Sigmoid colon (tissue), 7 donors: ENCODE measurements around the gene ASAP2. TPM values are rescaled to one million over a fixed set of nuclear protein-coding genes. Genes with fewer than 3 reads are reported as not detected.

Source experiments
- DNase-seq: peaks from one replicate; pipeline ENCODE4 v3.0.0-alpha.2; 2019
- H3K27ac ChIP-seq, 4 donors: fragments of 200-600 bp; sonication (generic); one replicate each; pipeline ENCODE4 v1.5.1; 2016 to 2019; ENCODE audit warnings: mild to moderate bottlenecking in 1 of 4
- H3K27me3 ChIP-seq, 3 donors: fragments of 200-600 bp; sonication (generic); one replicate each; pipeline ENCODE4 v1.5.1; 2019; ENCODE audit warnings: mild to moderate bottlenecking in 1 of 3
- H3K36me3 ChIP-seq, 4 donors: fragments of 200-600 bp; sonication (generic); one replicate each; pipeline ENCODE4 v1.5.1; 2016 to 2019
- H3K4me1 ChIP-seq, 4 donors: fragments of 200-600 bp; sonication (generic); one replicate each; pipeline ENCODE4 v1.5.1; 2017 to 2019
- H3K4me3 ChIP-seq, 4 donors: fragments of 200-600 bp; sonication (generic); one replicate each; pipeline ENCODE4 v1.5.1; 2017 to 2019; ENCODE audit warnings: mild to moderate bottlenecking in 2 of 4, moderate library complexity in 1 of 4
- H3K9me3 ChIP-seq, 4 donors: fragments of 200-600 bp in 3 of 4; sonication (generic) in 3 of 4; one replicate each; pipeline versions ENCODE4 v1.5.1 to v1.6.1; 2013 to 2019
- EP300 ChIP-seq, 4 donors: sonication (generic); formaldehyde crosslinking; IDR thresholded peaks; one replicate each; pipeline ENCODE4 v1.6.1; 2017; ENCODE audit warnings: antibody characterized with exemption in 4 of 4
- POLR2A ChIP-seq, 2 donors: fragments of 450-650 bp; IDR thresholded peaks; one replicate each; pipeline ENCODE4 v1.6.1; 2016; ENCODE audit warnings: antibody characterized with exemption in 2 of 2, mild to moderate bottlenecking in 2 of 2, moderate library complexity in 2 of 2
- POLR2AphosphoS5 ChIP-seq, 4 donors: sonication (generic); formaldehyde crosslinking; IDR thresholded peaks; one replicate each; pipeline ENCODE4 v1.6.1; 2017; ENCODE audit warnings: antibody characterized with exemption in 4 of 4
- WGBS, 2 donors: extraction: QIAGEN DNeasy Blood & Tissue Kit; methylation state at CpG; one replicate each; pipeline ENCODE4 v1.1.7; 2013; 5-methylcytosine and 5-hydroxymethylcytosine counted together
- intact Hi-C: fragments of 100-400 bp; cut with DNase I; formaldehyde crosslinking; loops from one replicate; pipeline ENCODE4 v1.15.1; 2023
- polyA plus RNA-seq, 3 donors: library from polyadenylated mRNA; stranded (reverse); fragments of 200-250 nt; gene quantifications; one replicate each; pipeline ENCODE4 v1.2.3, GENCODE V29; 2013
- total RNA-seq, 4 donors: library from RNA; depleted of rRNA; stranded (reverse); fragments of >200 nt; gene quantifications; one replicate each; pipeline ENCODE4 v1.1.0, GENCODE V29; 2016
- TF ChIP-seq, protein P1 (sequence below), 4 experiments: fragments of 450-650 bp in 3 of 4; fragments of 200-600 bp in 1 of 4; IDR thresholded peaks; one replicate each; pipeline ENCODE4 v1.5.1; 2016 to 2019; ENCODE audit warnings: antibody characterized with exemption in 4 of 4, mild to moderate bottlenecking in 3 of 4, moderate library complexity in 2 of 4
- donor health status: healthy with polysubstance abuse.
- donor health status: Bipolar disorder and iron deficiency.
- donor health status: healthy.

Gene ASAP2
- total and polyA plus RNA-seq, 7 donors = 15.1 to 56.5 (median 25.8) TPM

DNA sequence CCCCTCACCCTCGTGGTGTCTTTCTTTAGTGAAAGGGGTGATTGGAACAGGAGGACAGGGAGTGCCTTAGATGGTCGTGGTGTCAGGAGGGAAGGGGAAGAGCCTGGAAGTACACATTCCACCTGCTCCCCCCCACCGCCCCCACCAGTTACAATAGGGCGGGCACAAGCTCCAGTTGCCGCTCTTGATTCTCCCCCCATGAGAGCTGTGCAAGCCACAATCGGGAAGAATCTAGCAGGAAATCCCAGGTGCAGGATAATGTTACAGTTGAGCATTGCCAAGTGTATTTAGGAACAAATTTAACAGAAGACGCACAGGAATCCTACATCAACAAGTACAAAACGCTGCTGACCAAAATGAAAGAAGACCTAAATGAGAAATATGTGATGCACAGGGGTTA is 73.6 kb downstream of the ASAP2 start:
- 79 to 80% methylated on average over 8 of the region's 8 CpGs for WGBS, 2 donors
- peaks cover 0 to 49% (median 9%) of the 10 kb centered on the region in 4 donors for H3K4me1 ChIP-seq

DNA sequence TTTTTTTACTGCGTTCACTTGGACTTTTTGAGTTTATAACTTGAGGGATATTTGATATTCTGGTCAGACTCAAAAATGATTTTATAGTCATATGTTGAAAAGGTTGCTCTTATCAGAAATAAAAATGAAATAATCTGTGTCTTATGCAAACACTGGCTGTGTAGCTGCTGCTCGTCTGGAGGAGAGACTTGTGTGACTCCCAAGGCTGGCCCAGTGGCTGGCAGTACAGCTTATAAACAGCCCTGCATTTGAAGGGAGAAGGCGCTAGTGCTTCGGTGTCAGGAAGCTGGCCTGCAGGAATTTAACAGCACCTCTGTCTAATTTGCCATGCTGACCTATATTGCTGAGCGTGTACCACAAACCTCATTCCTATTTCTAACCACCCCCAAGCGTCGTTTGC is 74.5 kb downstream of the ASAP2 start:
- DNase-seq = no peak
- Histone ChIP-seq H3K9me3 (no peaks in the 10 kb centered on the region), H3K27ac (no peak overlapping the region), H3K4me3 (no peak overlapping the region), H3K4me1 (peaks cover 0 to 45% (median 11%) of the 10 kb centered on the region in 4 donors), H3K36me3 (peaks cover 0 to 11% (median 2%) of the 10 kb centered on the region in 4 donors), H3K27me3 (no peaks in the 10 kb centered on the region)
- WGBS, 2 donors = 72 to 84% methylated on average over 7 of the region's 7 CpGs
- intact Hi-C loops = no loop called here
- TF ChIP-seq POLR2A (IDR thresholded peaks at IDR 0.05) (no peak), EP300 (IDR thresholded peaks at IDR 0.05) (no peak), POLR2AphosphoS5 (IDR thresholded peaks at IDR 0.05) (no peak)
- TF ChIP-seq, protein P1, sequence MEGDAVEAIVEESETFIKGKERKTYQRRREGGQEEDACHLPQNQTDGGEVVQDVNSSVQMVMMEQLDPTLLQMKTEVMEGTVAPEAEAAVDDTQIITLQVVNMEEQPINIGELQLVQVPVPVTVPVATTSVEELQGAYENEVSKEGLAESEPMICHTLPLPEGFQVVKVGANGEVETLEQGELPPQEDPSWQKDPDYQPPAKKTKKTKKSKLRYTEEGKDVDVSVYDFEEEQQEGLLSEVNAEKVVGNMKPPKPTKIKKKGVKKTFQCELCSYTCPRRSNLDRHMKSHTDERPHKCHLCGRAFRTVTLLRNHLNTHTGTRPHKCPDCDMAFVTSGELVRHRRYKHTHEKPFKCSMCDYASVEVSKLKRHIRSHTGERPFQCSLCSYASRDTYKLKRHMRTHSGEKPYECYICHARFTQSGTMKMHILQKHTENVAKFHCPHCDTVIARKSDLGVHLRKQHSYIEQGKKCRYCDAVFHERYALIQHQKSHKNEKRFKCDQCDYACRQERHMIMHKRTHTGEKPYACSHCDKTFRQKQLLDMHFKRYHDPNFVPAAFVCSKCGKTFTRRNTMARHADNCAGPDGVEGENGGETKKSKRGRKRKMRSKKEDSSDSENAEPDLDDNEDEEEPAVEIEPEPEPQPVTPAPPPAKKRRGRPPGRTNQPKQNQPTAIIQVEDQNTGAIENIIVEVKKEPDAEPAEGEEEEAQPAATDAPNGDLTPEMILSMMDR (IDR thresholded peaks at IDR 0.05) = no peak

More for the DNA sequence above, 73.6 kb downstream of the ASAP2 start:
- no peak for DNase-seq
- Histone ChIP-seq H3K27me3 (no peaks in the 10 kb centered on the region), H3K27ac (no peak overlapping the region), H3K36me3 (peaks cover 0 to 11% (median 2%) of the 10 kb centered on the region in 4 donors), H3K4me3 (no peak overlapping the region), H3K9me3 (no peaks in the 10 kb centered on the region)
- intact Hi-C loops = no loop called here
- no peak for TF ChIP-seq EP300 (IDR thresholded peaks at IDR 0.05)
- no peak for TF ChIP-seq POLR2AphosphoS5 (IDR thresholded peaks at IDR 0.05)
- no peak for TF ChIP-seq POLR2A (IDR thresholded peaks at IDR 0.05)
- TF ChIP-seq, protein P1 (IDR thresholded peaks at IDR 0.05) = no peak

DNA sequence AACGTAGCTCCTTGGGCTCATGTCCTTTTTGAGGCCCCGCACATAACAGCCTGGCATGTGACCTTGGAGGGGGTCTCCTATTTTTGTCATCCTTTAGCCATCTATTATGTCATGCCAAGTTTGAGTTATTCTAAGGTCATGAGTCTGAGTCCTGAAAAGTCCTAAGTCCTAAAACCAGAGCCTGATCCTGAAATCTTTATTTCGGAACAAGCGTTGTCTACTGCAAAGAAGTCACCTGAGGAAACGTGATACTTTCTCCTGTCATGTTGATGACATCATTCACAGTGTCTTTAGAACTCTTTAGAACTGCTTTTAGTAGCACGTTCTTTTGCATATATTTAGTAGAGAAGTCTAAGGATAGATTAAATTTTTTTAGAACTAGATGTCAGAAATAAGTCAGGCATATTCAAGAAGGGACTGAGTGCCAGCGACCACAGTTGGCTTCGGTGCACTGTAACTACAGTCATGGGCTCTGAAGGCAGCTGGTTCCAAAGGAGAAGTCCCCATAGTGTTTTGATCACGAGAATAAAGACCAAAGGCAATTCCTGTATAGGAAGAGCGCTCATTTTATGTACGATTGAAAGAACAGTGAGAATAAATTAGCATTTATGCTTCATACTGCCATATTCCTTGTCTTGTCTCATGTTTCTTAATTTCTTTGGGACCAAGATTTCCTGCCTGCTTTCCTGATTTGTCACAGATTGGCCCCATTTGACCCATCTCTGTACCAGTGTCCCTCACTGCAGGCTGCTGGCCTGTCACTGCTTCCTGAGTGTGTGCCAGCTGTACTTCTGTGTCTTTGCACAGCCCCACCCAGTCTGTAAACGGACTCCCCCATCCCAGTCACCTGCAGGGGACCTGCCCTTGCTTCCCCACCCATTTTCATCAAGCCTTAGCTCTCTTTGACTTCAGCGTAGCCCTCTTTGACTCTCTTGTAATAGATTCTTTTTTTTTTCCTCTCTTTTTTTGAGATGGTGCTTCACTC is 75.8 kb downstream of the ASAP2 start:
- H3K27ac ChIP-seq = peak overlapping the region in 1 of 4 donors; percentile 10

DNA sequence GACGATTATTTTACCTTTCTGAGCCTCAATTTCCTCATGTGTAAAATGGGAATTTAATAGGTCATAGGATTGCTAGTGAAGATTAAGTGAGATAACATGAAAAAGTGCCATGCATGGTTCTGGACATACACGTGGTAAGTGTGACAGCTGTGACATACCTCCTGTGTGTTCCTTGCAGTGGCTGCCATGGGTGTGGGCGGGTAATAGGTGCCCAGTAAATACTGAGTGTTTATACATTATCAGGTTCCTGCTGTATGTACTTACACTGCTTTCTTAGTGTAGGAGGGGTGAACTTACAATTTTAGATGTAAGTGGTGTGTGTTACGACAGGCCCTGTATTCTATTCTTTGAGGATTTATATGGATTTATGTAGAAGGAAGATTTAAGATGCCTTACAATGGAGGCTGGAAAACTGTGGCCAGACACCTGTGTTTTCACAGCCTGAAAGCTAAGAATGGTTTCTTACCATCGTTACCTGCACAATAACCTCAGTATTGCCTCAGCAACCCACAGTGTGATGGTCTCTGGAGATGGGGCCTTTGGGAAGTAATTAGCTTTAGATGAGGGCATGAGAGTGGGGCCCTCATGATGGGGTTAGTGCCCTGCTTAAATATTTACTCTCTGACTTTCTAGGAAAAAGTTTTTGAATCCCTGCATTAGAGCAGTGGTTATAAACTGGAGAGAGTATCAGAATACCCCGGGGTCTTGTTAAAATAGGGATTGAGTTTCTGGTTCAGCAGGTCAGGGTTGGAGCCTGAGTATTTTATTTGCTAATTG is 78.1 kb downstream of the ASAP2 start:
- Histone ChIP-seq H3K4me1 (peaks cover 0 to 47% (median 28%) of the 10 kb centered on the region in 4 donors), H3K4me3 (no peak overlapping the region), H3K9me3 (no peaks in the 10 kb centered on the region), H3K27me3 (no peaks in the 10 kb centered on the region), H3K27ac (no peak overlapping the region), H3K36me3 (peaks cover 0 to 11% (median 2%) of the 10 kb centered on the region in 4 donors)
- TF ChIP-seq EP300 (IDR thresholded peaks at IDR 0.05) (no peak), POLR2AphosphoS5 (IDR thresholded peaks at IDR 0.05) (no peak), POLR2A (IDR thresholded peaks at IDR 0.05) (no peak)
- TF ChIP-seq, protein P1 (IDR thresholded peaks at IDR 0.05) = no peak
- no peak for DNase-seq
- 62 to 83% methylated on average over 6 of the region's 6 CpGs for WGBS, 2 donors
- intact Hi-C loops = no loop called here

More for the DNA sequence above, 75.8 kb downstream of the ASAP2 start:
- no peak overlapping the region for H3K4me3 ChIP-seq
- no peak for TF ChIP-seq POLR2AphosphoS5 (IDR thresholded peaks at IDR 0.05)
- TF ChIP-seq POLR2A (IDR thresholded peaks at IDR 0.05) = no peak
- no peak for TF ChIP-seq EP300 (IDR thresholded peaks at IDR 0.05)
- TF ChIP-seq, protein P1 (IDR thresholded peaks at IDR 0.05) = no peak
- no peaks in the 10 kb centered on the region for H3K27me3 ChIP-seq
- DNase-seq = no peak
- no peaks in the 10 kb centered on the region for H3K9me3 ChIP-seq
- 66 to 84% methylated on average over 13 of the region's 13 CpGs for WGBS, 2 donors
- intact Hi-C loops = no loop called here
- peaks cover 0 to 11% (median 2%) of the 10 kb centered on the region in 4 donors for H3K36me3 ChIP-seq
- peaks cover 0 to 46% (median 22%) of the 10 kb centered on the region in 4 donors for H3K4me1 ChIP-seq
